A549 (cell line): Measurements from ENCODE around the gene SRRM1.
"Not testable (repeated sequence)": the region's sequence is repeated elsewhere in the genome, so short reads cannot be mapped to it uniquely, and the experiment has no call there.

Source experiments
- BHLHE40 ChIP-seq: IDR thresholded peaks from 2 replicates; pipeline ENCODE4 v1.6.1; 2012; ENCODE audit warnings: low read depth, low read length, inconsistent platforms
- TF ChIP-seq, protein P1 (sequence below): fragments of >200 bp; sonication (Bioruptor Twin); formaldehyde crosslinking; IDR thresholded peaks from 3 replicates; pipeline ENCODE4 v1.5.1; 2016

DNA sequence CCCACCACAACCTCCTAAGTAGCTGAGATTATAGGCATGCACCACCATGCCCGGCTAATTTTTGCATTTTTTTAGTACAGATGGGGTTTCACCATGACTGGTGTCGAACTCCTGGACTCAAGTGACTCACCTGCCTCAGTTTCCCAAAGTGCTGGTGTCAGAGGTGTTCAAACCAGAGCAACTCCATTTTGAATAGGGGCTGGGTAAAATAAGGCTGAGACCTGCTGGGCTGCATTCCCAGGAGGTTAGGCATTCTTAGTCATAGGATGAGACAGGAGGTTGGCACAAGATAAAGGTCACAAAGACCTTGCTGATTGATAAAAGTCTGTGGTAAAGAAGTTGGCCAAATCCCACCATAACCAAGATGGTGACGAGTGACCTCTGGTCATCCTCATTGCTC is 35.3 kb downstream of the SRRM1 start:
- not testable (repeated sequence) for TF ChIP-seq BHLHE40
- TF ChIP-seq, protein P1, sequence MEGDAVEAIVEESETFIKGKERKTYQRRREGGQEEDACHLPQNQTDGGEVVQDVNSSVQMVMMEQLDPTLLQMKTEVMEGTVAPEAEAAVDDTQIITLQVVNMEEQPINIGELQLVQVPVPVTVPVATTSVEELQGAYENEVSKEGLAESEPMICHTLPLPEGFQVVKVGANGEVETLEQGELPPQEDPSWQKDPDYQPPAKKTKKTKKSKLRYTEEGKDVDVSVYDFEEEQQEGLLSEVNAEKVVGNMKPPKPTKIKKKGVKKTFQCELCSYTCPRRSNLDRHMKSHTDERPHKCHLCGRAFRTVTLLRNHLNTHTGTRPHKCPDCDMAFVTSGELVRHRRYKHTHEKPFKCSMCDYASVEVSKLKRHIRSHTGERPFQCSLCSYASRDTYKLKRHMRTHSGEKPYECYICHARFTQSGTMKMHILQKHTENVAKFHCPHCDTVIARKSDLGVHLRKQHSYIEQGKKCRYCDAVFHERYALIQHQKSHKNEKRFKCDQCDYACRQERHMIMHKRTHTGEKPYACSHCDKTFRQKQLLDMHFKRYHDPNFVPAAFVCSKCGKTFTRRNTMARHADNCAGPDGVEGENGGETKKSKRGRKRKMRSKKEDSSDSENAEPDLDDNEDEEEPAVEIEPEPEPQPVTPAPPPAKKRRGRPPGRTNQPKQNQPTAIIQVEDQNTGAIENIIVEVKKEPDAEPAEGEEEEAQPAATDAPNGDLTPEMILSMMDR = not testable (repeated sequence)
